ENCODE measurements around the gene FGF11. TPM values are rescaled to one million over a fixed set of nuclear protein-coding genes. Genes with fewer than 3 reads are reported as not detected.

Gene FGF11
- 0.20 TPM in 1 of 2 replicates, not detected in the other for total RNA-seq

DNA sequence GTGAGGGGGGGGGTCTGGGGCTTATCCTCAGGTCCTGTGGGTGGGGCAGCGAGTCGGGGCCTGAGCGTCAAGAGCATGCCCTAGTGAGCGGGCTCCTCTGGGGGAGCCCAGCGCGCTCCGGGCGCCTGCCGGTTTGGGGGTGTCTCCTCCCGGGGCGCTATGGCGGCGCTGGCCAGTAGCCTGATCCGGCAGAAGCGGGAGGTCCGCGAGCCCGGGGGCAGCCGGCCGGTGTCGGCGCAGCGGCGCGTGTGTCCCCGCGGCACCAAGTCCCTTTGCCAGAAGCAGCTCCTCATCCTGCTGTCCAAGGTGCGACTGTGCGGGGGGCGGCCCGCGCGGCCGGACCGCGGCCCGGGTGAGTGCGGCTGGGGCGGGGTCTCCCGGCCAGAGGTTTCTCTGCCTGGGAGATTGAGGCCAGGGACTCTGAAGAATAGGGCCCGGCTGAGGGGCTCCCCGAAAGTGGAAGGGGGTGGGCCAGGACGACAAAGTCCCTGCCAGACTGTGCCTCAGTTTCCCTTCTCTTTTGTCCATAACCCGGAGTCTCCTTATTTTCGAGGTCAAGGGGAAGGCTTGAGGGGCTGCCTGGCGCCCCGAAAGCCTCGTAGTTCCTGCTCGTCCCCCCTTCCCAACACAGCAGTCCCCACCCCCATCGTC, at the start of gene FGF11:
FGF11 (plus strand) TSS at position 51 of the 651 bp plus-strand sequence; CDS start at position 160, 109 bp downstream.

DNA sequence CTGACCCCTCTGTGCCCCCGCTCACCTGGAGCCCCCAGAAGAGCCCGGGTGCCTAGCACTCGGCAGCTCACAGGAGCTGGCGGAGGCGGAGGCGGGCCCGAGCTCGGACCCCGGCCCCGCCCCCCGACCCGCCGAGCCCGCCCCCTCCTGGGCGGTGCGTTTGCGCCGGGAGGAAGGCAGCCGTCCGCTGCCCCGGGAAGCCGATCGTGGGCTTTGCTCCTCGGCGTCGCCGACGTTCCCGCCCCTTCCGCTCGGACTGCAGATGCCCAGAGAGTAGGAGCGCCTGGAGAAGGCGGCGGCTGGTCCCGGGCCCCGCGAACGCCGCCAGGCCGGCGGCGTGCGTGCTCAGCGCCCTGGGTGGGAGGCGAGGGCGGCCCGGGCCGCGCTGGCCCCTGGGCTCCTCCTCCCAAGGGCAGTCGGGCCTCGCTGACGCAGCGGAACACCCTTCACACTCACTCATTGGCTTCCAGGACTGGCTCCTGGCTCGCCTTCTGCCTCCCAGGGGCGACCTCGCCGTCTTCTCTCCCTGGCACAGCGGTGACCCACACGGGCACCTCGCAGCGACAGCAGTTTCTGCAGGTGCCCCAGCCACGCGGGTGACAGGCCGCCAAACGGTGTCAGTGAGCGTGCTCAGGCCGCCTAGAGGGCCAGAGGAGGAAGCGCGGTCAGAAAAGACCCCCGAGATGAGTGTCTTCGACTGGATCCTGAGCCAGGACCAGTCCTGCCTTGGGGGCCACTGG, 44.7 kb upstream of the FGF11 start, which contains the start of gene PLSCR3:
PLSCR3 (minus strand) TSS at position 74 of the 740 bp plus-strand sequence. CDS start 415 bp downstream, outside the sequence.

DNA sequence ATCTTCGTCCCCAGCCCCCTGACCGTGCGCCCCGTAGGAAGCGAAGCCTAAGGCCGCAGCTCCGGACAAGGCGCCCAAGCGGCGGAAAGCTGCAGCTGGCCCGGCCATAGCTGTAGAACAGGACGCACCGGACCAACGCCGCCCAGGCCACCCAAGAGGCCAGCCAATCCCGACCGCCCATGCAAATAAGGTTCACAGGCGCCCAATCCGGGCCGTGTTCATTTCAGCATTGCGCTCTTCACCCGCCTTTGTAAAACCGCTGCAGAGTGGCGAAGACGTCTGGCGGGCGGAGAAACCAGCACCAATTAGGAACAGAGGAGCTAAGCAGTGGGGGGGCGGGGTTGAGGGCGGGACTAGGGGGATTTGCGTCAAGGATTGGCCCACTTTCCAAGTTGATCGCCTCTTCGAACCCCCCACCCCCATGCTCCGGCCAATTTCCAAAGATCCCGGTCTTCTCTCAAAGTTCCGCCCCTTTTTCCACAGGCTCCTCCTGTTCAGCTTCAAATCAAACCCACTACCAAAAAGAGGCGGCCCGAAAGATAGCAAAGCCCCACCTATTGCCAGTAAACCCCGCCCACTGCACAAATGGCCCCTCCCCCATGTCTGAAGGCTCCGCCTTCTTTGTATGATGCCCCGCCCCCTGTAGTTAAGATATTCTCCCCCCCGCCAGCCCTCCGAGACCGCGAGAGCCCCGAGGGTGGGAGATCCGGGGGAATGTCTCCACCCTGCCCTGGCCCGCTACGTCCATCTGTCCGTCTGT, 35.2 kb upstream of the FGF11 start, which contains the start of gene TMEM256:
TMEM256 (minus strand) TSS at position 121 of the 760 bp plus-strand sequence; CDS start at position 108, 13 bp downstream.

DNA sequence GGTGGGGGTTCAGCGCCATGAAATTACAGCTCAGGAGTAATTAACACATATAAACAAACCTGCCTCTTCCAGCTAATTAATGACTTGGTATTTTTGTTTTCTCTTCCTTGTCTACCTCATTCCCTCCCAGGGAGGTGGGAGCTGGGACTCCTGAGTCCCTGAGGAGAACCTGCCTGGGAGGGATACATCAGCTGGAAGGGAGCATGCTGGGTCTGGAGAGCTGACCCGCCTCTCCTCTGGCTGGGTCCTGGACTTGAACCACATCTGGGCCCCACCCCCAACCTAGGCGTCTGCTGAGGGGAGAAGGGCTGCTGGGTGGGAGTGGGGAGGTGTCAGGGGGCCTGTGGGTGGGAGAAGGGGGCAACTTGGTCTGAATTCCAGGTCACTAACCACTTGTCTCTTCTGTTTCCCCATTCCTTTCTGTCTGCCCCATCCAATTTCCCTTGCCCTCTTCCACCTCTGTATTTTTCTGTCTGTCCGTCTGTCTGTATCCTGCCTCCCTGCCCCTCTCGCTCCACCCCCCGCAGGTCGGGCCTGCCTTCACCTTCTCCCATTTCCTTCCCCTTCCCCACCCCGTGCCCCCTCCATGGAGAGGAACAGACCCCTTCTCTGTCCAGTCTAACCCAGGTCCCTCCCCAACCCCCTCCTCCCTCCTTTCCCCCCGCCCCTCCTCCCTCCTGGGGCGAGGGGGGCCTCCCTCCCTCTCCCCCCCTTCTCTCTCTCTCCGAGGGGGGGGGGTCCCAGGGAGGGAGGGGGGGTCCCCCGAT, 31.6 kb upstream of the FGF11 start, which contains the start of gene NLGN2:
NLGN2 (plus strand) TSS at position 361 of the 767 bp plus-strand sequence. CDS start 411 bp downstream, outside the sequence.

DNA sequence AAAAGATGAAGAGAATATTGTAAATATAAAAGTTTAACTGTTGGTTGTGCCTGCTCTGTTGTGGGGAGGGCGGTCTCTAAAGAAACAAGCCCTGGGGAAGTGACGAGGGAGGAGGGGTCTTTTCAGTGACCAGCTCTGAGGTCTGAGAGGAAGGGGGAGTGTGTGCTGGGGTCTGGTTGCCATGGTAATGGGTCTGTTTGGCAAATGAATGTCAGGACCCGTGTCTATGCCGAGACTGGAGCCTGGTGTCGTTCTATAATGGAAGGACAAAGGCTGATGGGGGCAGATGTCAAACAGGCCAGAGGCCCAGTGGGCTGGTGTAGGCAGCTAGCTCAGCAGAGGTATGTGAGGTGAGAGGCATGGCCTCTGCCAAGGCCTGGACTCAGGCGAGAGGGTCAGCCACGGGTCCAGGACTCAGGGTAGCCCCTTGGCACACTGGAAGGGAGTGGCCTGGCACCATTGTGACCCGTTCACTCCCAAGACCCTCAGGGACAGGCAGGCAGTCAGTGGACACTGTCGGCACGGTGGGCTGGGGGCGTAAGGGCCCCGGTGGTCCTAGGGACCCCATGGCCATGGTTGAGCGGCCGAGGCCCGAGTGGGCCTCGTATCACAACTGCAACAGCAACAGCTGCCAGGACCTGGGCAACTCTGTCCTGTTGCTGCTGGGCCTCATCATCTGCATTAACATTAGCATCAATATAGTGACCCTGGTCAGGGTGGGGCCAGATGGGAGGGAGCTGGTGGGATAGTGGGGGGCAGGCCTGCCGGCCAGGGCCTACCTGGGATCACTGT, 19.3 kb upstream of the FGF11 start, which contains the start of gene SPEM1:
SPEM1 (plus strand) TSS at position 506 of the 792 bp plus-strand sequence; CDS start at position 567, 61 bp downstream.

DNA sequence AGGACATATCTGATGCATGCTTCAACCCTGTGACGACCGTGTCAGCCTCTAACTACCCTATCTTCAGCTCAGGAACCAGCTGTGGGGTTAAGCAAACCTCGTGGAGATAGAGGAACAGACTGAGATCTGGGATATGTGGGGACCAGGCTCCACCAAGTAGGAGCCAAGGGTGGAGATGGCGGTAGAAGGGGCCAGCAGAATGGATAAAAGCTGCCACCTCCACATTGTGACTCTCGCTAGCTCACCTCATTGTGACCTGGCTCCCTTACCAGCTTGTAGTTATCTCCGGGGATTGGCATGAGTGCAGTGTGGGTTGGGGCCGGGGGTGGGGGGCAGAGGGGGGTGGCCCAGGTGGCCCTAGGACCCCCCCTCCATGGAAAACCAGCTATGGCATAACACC, 14.0 kb upstream of the FGF11 start, which contains the start of gene SPEM2:
SPEM2 (plus strand) TSS at position 301 of the 400 bp plus-strand sequence; CDS start at position 374, 73 bp downstream.

DNA sequence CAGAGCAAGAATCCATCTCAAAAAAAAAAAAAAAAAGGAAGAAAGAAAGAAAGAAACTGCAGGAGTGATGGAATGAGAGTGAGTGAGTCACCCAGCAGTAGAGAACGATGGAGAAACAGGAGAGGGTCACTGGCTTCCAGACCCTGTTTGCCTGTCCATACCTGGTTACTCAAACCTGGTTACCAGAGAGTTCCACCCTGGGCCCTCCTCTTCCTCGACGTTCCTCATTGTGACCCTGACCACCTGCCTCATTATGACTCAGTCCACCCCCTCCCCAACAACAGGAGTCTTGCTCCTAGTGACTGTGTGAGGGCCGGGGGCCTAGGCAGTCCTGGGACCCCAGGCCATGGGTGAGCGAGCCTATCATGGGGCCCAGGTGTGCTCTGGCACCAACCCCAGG, 10.8 kb upstream of the FGF11 start, which contains the start of gene SPEM3:
SPEM3 (plus strand) TSS at position 301 of the 400 bp plus-strand sequence; CDS start at position 347, 46 bp downstream.

DNA sequence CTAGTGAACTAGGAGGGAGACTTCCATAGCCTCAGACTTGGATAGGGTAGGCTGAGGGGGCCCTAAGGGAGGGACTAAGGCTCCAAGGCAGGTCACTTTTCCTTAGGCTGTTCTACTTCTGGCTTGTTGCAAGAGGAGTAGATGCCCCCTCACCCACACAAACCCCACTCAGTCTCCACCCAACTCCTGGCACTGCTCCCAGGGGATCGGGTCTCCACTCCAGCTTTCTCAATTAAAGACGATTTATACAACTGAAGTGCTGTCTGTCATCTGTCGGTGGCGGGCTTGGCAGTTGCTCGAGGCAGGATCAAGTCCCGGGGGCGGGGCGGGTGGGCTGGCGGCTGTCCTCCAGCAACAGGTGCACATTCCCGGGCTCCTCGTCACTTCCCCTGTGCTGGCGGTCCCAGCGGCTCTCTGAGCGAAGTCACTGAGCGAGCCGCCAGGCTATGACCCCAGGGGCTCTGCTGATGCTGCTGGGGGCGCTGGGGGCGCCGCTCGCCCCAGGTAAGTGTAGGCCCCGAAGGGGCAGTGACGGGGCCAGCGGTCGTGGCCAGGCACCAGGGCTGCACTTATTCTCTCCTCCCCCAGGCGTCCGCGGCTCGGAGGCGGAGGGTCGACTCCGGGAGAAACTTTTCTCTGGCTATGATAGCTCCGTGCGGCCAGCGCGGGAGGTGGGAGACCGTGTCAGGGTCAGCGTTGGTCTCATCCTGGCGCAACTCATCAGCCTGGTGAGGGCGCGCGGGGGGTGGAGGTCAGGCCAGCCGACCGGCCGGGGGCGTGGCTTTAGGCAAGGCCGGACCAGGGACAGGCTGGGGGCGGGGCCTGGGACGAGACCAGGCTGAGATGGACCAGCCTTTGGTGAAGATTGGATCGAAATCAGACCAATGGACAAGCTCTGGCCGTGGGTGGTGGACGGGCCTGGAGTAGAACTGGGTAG, 5.6 kb downstream of the FGF11 start, which contains the start of gene CHRNB1:
CHRNB1 (plus strand) TSS at position 380 of the 937 bp plus-strand sequence; CDS start at position 447, 67 bp downstream.

DNA sequence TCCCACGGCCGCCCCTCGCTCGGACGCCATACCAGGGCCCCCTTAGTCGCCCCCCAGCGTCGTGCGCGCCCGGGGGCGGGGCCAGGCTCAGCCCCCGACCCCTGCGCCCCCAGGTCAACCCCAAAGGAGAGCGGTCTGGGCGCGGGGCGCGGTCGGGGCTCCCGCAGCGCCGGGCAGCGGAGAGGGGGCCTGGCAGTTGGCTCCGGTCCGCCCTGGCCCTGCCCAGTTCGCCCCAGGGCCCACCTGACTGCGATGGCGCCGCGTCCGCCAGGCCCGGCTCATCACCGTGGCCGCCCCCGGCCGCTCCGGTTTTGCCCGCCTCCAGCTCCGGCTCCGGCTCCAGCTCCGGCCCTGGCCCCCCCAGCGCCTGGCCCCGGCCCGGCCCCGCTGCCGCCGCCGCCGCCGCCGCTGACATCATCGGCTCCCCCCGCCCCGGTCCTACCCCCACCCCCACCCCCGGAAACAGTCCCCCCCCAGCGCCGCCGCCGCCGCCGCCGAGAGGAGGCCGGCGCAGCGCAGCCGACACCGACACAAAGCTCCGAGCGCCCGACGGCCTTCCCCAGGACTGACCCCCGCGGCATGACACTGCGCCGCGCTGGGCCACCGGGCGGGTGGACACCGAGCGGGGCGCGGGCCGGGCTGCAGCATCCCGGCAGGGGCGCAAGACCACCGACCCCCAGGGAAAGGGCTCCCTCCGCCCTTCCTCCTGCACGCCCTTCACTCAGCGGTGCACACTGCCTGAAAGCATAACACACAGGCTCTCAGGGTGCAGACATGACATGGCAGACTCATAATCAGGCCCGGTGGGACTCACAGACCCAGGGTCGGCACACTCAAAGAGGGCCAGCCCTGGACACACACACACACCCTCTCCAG, 40.1 kb downstream of the FGF11 start, which contains the start of gene ZBTB4:
ZBTB4 (minus strand) TSS at position 419 of the 876 bp plus-strand sequence. CDS start 12,830 bp downstream, outside the sequence.

DNA sequence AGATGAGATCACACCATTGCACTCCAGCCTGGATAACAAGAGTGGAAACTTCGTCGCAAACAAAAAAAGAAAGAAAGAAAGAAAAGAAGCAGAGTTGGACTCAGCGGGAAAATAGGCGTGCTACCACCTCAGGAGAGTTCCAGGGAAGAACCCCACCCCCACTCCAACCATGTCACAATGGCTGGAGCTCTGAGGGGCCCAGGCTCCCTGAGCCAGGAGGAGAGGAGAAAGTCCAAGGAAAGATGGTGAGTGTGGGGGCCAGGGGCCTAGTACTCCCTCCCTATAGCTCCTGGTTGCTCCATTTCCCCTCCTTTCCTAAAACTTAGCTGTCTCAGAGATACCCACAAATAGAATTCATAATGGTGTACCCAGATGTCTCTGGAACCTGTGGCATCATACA, 42.0 kb downstream of the FGF11 start, which contains the start of gene SLC35G6:
SLC35G6 (plus strand) TSS at position 172 of the 400 bp plus-strand sequence; CDS start at position 243, 71 bp downstream.

DNA sequence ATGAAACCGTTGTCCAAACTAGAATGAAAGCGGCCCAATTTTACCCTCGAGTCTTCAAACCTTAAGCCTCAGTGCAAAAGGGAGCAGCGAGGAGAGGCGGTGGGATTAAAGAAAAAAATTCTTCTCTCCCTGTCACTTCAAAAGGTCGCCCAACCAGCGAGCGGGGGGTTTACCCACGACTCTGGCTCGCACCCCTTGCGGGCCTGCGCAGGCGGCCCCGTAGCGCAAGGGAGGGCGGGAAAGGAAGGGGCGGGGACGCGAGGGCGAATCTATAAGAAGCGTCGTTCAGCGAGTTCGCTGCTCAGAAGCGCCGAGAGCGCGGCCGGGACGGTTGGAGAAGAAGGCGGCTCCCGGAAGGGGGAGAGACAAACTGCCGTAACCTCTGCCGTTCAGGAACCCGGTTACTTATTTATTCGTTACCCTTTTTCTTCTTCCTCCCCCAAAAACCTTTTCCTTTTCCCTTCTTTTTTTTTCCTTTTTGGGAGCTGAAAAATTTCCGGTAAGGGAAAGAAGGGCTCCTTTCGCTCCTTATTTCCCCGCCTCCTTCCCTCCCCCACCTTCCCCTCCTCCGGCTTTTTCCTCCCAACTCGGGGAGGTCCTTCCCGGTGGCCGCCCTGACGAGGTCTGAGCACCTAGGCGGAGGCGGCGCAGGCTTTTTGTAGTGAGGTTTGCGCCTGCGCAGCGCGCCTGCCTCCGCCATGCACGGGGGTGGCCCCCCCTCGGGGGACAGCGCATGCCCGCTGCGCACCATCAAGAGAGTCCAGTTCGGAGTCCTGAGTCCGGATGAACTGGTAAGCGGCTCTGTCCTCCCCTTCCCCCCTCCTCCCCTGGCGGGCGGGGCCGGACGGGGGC, 45.0 kb downstream of the FGF11 start, which contains the start of gene POLR2A:
POLR2A (plus strand) TSS at position 300 of the 852 bp plus-strand sequence.

Other genes starting within 250 kb of the FGF11 start
- 4.7 and 8.4 TPM in 2 replicates for gene DLG4, start 219.7 kb upstream of the FGF11 start, total RNA-seq
- gene ACADVL, start 219.6 kb upstream of the FGF11 start, total RNA-seq, result 187 and 204 TPM in 2 replicates
- gene DVL2, start 205.0 kb upstream of the FGF11 start, total RNA-seq, result 36.6 and 41.9 TPM in 2 replicates
- 26.9 and 41.7 TPM in 2 replicates for gene PHF23, start 200.1 kb upstream of the FGF11 start, total RNA-seq
- 280 and 300 TPM in 2 replicates for gene GABARAP, start 197.1 kb upstream of the FGF11 start, total RNA-seq
- gene CTDNEP1, start 187.8 kb upstream of the FGF11 start, total RNA-seq, result 49.4 and 51.8 TPM in 2 replicates
- 32.8 and 37.0 TPM in 2 replicates for gene ELP5, start 187.3 kb upstream of the FGF11 start, total RNA-seq
- gene CLDN7, start 177.0 kb upstream of the FGF11 start, total RNA-seq, result 8.7 and 12.3 TPM in 2 replicates
- gene SLC2A4, start 157.8 kb upstream of the FGF11 start, total RNA-seq, result 0.10 and 0.13 TPM in 2 replicates
- gene YBX2, start 144.9 kb upstream of the FGF11 start, total RNA-seq, result not detected in 2 replicates
- gene EIF5A, start 131.9 kb upstream of the FGF11 start, total RNA-seq, result 572 and 718 TPM in 2 replicates
- gene GPS2, start 124.2 kb upstream of the FGF11 start, total RNA-seq, result 63.7 and 93.7 TPM in 2 replicates
- gene NEURL4, start 110.2 kb upstream of the FGF11 start, total RNA-seq, result 9.8 and 11.4 TPM in 2 replicates
- gene ACAP1, start 103.0 kb upstream of the FGF11 start, total RNA-seq, result 0.07 TPM in 1 of 2 replicates, not detected in the other
- 4.2 and 5.5 TPM in 2 replicates for gene KCTD11, start 87.3 kb upstream of the FGF11 start, total RNA-seq
- not detected in 2 replicates for gene TMEM95, start 84.4 kb upstream of the FGF11 start, total RNA-seq
- gene TNK1, start 58.4 kb upstream of the FGF11 start, total RNA-seq, result 0.15 and 2.5 TPM in 2 replicates
- gene PLSCR3, start 45.0 kb upstream of the FGF11 start, total RNA-seq, result 66.6 and 72.2 TPM in 2 replicates
- gene TMEM256, start 35.4 kb upstream of the FGF11 start, total RNA-seq, result 41.1 and 116 TPM in 2 replicates
- gene NLGN2, start 31.7 kb upstream of the FGF11 start, total RNA-seq, result 2.9 and 3.1 TPM in 2 replicates
- not detected in 2 replicates for gene SPEM1, start 19.2 kb upstream of the FGF11 start, total RNA-seq
- gene SPEM2, start 13.9 kb upstream of the FGF11 start, total RNA-seq, result not detected in 2 replicates
- gene SPEM3, start 10.7 kb upstream of the FGF11 start, total RNA-seq, result not detected in 2 replicates
- 8.0 and 9.7 TPM in 2 replicates for gene TMEM102, start 4.1 kb upstream of the FGF11 start, total RNA-seq
- 3.5 and 10.1 TPM in 2 replicates for gene CHRNB1, start 5.5 kb downstream of the FGF11 start, total RNA-seq
- gene ZBTB4, start 40.1 kb downstream of the FGF11 start, total RNA-seq, result 18.9 and 20.9 TPM in 2 replicates
- not detected in 2 replicates for gene SLC35G6, start 41.9 kb downstream of the FGF11 start, total RNA-seq
- 45.0 and 63.4 TPM in 2 replicates for gene POLR2A, start 44.9 kb downstream of the FGF11 start, total RNA-seq
- 15.9 and 16.8 TPM in 2 replicates for gene TNFSF12, start 109.5 kb downstream of the FGF11 start, total RNA-seq
- 2.8 and 5.5 TPM in 2 replicates for gene TNFSF13, start 119.2 kb downstream of the FGF11 start, total RNA-seq
- gene SENP3, start 122.4 kb downstream of the FGF11 start, total RNA-seq, result 88.5 and 94.1 TPM in 2 replicates
- 28.8 TPM in 2 replicates for gene CD68, start 140.1 kb downstream of the FGF11 start, total RNA-seq
- 308 and 329 TPM in 2 replicates for gene MPDU1, start 144.3 kb downstream of the FGF11 start, total RNA-seq
- not detected in 2 replicates for gene SOX15, start 150.6 kb downstream of the FGF11 start, total RNA-seq
- 29.8 and 33.8 TPM in 2 replicates for gene FXR2, start 175.4 kb downstream of the FGF11 start, total RNA-seq
- 18.9 and 24.8 TPM in 2 replicates for gene SAT2, start 188.3 kb downstream of the FGF11 start, total RNA-seq
- gene SHBG, start 190.6 kb downstream of the FGF11 start, total RNA-seq, result 0.13 TPM in 1 of 2 replicates, not detected in the other
- gene ATP1B2, start 211.4 kb downstream of the FGF11 start, total RNA-seq, result not detected in 2 replicates
- gene TP53, start 248.0 kb downstream of the FGF11 start, total RNA-seq, result 85.9 and 87.5 TPM in 2 replicates
- gene WRAP53, start 249.0 kb downstream of the FGF11 start, total RNA-seq, result 20.5 and 21.6 TPM in 2 replicates